Fibroblast of gingiva (primary cell): ENCODE data around the gene TXNDC16.
"Not testable (repeated sequence)": the region's sequence is repeated elsewhere in the genome, so short reads cannot be mapped to it uniquely, and the experiment has no call there.

Source experiments
- DNase-seq: peaks from one replicate; pipeline ENCODE4 v3.0.0-alpha.2; 2011; ENCODE audit warnings: low read depth

TXNDC16 gene

GRCh38 chr14:52545584-52546317, 6.6 kb downstream of the TXNDC16 start:
- DNase-seq, result no peak

- DNase-seq, result no peak
Observed at GRCh38 chr14:52538623-52539022, 13.7 kb downstream of the TXNDC16 start.

GRCh38 chr14:52536269-52536668, 16.0 kb downstream of the TXNDC16 start:
- no peak for DNase-seq

GRCh38 chr14:52531481-52531880, 20.8 kb downstream of the TXNDC16 start:
- DNase-seq, result no peak

GRCh38 chr14:52527052-52527451, 25.3 kb downstream of the TXNDC16 start:
- DNase-seq, result no peak

- DNase-seq, result no peak
Observed at GRCh38 chr14:52522581-52523345, 29.5 kb downstream of the TXNDC16 start.

GRCh38 chr14:52522033-52522432, 30.3 kb downstream of the TXNDC16 start:
- no peak for DNase-seq

GRCh38 chr14:52514046-52514811, 38.1 kb downstream of the TXNDC16 start:
- DNase-seq, result no peak

- no peak for DNase-seq
Observed at GRCh38 chr14:52513249-52513648, 39.1 kb downstream of the TXNDC16 start.

GRCh38 chr14:52494444-52494843, 57.9 kb downstream of the TXNDC16 start:
- no peak for DNase-seq

- no peak for DNase-seq
Observed at GRCh38 chr14:52485350-52485960, 66.8 kb downstream of the TXNDC16 start.

GRCh38 chr14:52481864-52482263, 70.4 kb downstream of the TXNDC16 start:
- DNase-seq, result no peak

GRCh38 chr14:52473557-52473956, 78.7 kb downstream of the TXNDC16 start:
- peak; percentile 45 for DNase-seq

- no peak for DNase-seq
Observed at GRCh38 chr14:52472728-52473127, 79.6 kb downstream of the TXNDC16 start.

- DNase-seq, result not testable (repeated sequence)
Observed at GRCh38 chr14:52472251-52472650, 80.1 kb downstream of the TXNDC16 start.

- peak; percentile 10 for DNase-seq
Observed at GRCh38 chr14:52467515-52468266, 84.6 kb downstream of the TXNDC16 start.

- no peak for DNase-seq
Observed at GRCh38 chr14:52464175-52464574, 88.1 kb downstream of the TXNDC16 start.

GRCh38 chr14:52463375-52463774, 88.9 kb downstream of the TXNDC16 start:
- no peak for DNase-seq

GRCh38 chr14:52461721-52462120, 90.6 kb downstream of the TXNDC16 start:
- no peak for DNase-seq

- DNase-seq, result peak; percentile 50
Observed at GRCh38 chr14:52458721-52459085, 93.6 kb downstream of the TXNDC16 start.

GRCh38 chr14:52457411-52457810, 94.9 kb downstream of the TXNDC16 start:
- DNase-seq, result no peak
